Measurements from ENCODE around the gene CRCP. TPM values are rescaled to one million over a fixed set of nuclear protein-coding genes. Genes with fewer than 3 reads are reported as not detected.

CRCP gene
- total RNA-seq, 2 experiments from 2014 or later, result 29.0 to 31.3 TPM

Other genes starting within 250 kb of the CRCP start
- gene VKORC1L1, start 241.8 kb upstream of the CRCP start, total RNA-seq, result 10 to 100 TPM; 13.5 to 14.8 TPM
- gene GUSB, start 132.6 kb upstream of the CRCP start, total RNA-seq, result 10 to 100 TPM; 72.2 to 77.2 TPM
- 10 to 100 TPM; 29.9 to 34.1 TPM for gene ASL, start 39.0 kb upstream of the CRCP start, total RNA-seq
- gene TPST1, start 90.5 kb downstream of the CRCP start, total RNA-seq, result 1 to 10 TPM; 1.6 to 1.8 TPM

All from activated CD8-positive, alpha-beta T cell treated with anti-CD3 and anti-CD28 coated beads, Interleukin-2, amount 10 ng/mL, durations not matched to agents 7 days and 5 days (primary cell).